ENCODE data around the gene CYFIP1.

Gene CYFIP1

DNA sequence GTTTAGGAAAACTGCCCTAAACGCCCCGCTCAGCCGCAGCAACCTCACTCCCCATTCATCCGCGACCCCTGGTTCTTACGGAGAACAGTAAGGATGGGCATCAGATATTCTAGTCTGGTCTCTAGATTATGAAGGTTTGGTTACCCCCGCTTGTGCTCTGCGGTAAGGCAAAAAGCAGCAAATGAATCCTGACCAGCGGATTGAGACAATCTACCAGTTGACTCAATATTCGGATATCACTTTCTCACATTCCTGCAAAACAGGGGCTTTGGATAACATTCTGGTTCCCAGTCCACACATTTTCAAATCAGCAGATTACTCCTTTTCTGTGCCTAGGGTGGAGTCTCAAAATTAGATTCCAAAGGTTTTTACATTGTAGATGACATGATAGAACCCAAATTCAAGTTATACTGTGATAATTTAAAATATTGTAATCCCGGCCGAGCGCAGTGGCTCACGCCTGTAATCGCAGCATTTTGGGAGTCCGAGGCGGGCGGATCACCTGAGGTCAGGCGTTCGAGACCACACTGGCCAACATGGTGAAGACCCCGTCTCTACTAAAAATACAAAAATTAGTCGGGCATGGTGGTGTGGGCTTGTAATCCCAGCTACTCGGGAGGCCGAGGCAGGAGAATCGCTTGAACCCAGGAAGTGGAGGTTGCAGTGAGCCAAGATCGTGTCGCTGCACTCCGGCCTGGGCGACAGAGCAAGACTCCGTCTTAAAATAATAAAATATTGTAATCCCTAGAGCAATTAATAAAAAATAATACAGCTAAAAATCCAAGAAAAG lies 1.1 kb upstream of the CYFIP1 start:
- H3K4me3 Mint-ChIP-seq, result peak overlapping the region; percentile 66
- no peak overlapping the region for H3K27ac Mint-ChIP-seq
- peaks cover 11% of the 10 kb centered on the region for H3K4me1 Mint-ChIP-seq (ENCODE audit: low read depth)
- H3K9me3 Mint-ChIP-seq, result no peaks in the 10 kb centered on the region
- peaks cover 4% of the 10 kb centered on the region for H3K36me3 Mint-ChIP-seq (ENCODE audit: low read depth)
- no peak for DNase-seq (ENCODE audit: low spot score)
- H3K27me3 Mint-ChIP-seq (ENCODE audit: low read depth), result peaks cover 23% of the 10 kb centered on the region

DNA sequence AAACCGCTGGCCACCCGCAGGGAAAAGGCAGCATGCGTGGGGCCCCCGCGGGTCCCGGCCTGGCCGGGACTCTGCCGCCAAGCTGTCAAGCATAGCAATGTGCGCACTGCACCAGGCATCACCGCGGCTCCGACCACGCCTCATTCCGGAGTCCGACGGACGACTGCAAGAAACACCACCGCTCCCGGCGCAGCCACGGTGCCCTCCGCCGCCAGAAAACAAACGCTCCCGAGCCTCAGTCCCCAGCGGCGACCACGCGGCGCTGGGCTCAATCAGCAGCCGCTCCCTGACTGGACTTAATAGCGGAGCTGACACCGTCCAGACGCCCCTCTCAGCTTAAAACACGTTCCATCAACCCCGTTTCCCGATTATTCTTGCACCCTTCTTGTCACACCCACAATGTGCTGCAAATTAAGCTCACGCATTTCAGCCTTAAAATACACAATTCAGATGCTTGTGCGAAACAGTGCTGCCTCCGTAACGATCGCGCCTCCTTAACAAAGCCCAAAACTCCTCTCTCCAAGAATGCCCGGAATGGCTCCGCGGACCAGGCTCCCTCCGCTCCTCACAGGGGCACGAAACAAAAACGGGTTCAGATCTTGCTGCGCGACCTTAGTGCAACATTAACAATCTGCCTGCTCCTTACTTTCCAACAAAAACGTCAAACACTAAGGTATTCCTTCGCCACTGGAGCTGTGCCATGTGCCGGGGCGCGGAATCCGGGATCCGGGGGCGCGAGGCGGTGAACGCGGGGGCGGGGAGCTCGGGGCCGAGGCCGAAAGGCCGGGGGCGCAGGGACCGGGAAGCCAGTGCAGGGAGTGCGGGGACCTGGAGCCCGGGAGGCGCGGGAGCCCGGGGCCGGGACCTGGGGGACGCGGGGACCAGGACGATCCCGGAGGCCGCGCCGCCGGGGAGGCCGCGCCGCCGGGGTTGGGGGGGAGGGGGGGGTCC lies 655 bp downstream of the CYFIP1 start:
- peak; percentile 39 for DNase-seq (ENCODE audit: low spot score)
- Mint-ChIP-seq H3K27me3 (ENCODE audit: low read depth) (peaks cover 23% of the 10 kb centered on the region), H3K4me1 (ENCODE audit: low read depth) (peaks cover 12% of the 10 kb centered on the region), H3K4me3 (peak overlapping the region; percentile 94), H3K36me3 (ENCODE audit: low read depth) (peaks cover 4% of the 10 kb centered on the region), H3K9me3 (no peaks in the 10 kb centered on the region), H3K27ac (no peak overlapping the region)

DNA sequence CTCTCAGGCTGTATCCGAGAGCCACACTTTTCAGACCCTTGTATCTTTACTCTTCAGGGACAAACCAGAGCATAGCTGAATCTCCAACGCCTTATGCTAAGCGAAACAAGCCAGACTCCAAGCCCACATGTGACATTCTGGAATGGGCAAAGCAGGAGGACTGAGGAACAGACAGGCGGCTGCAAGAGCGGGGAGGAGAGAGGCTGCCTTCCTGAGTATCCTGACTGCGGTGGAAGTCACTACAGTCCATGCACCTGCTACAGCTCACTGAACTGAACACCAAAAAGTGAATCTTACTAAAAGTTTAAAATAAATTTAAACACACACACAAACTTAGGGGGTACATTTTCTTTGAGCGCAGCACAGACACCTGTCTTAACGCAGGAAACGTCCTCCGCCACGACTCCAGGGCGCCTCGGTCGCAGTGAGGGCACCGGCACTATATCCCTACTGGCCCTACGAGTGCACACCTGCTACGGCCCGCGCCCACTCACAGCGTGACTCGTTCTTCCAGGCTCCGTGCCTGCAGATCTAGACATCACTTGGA lies 1.4 kb downstream of the CYFIP1 start:
- Mint-ChIP-seq H3K4me1 (ENCODE audit: low read depth) (peaks cover 12% of the 10 kb centered on the region), H3K27ac (no peak overlapping the region), H3K36me3 (ENCODE audit: low read depth) (peaks cover 4% of the 10 kb centered on the region), H3K27me3 (ENCODE audit: low read depth) (peaks cover 23% of the 10 kb centered on the region), H3K4me3 (peak overlapping the region; percentile 94), H3K9me3 (no peaks in the 10 kb centered on the region)
- no peak for DNase-seq (ENCODE audit: low spot score)

DNA sequence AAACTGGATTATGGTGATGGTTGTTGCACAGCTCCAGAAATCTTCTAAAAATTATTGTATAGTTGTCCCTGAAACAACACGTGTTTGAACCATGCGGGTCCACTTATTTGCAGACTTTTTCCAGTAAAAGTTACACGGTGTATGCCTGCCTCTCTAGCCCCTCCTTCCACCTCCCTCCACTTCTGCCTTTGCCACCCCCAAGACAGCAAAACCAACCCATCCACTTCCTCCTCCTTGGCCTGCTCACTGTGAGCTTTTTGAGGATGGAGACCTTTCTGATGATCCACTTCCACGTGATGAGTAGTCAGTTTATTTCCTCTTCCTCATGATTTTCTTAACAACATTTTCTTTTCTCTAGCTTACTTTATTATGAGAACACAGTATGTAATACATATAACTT lies 5.4 kb downstream of the CYFIP1 start:
- no peak for DNase-seq (ENCODE audit: low spot score)
- Mint-ChIP-seq H3K36me3 (ENCODE audit: low read depth) (peaks cover 3% of the 10 kb centered on the region), H3K4me3 (no peak overlapping the region), H3K27me3 (ENCODE audit: low read depth) (peaks cover 15% of the 10 kb centered on the region), H3K9me3 (no peaks in the 10 kb centered on the region), H3K27ac (no peak overlapping the region), H3K4me1 (ENCODE audit: low read depth) (peaks cover 16% of the 10 kb centered on the region)

DNA sequence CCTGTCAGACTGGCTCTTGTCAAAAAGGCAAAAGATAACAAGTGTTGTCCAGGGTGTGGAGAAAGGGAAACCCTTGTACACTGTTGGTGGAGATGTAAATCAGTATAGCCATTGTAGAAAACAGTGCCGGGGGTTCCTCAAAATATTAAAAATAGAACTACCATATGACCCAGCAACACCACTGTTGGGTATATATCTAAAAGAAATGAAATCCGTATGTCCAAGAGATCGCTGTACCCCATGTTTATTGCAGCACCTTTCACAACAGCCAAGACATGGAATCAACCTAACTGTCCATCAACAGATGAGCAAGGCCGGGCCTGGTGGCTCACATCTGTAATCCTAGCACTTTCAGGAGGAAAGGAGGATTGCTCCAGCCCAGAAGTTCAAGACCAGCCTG lies 6.2 kb downstream of the CYFIP1 start:
- Mint-ChIP-seq H3K36me3 (ENCODE audit: low read depth) (no peaks in the 10 kb centered on the region), H3K9me3 (peaks cover 4% of the 10 kb centered on the region), H3K4me3 (no peak overlapping the region), H3K27ac (no peak overlapping the region), H3K4me1 (ENCODE audit: low read depth) (peaks cover 8% of the 10 kb centered on the region), H3K27me3 (ENCODE audit: low read depth) (peaks cover 7% of the 10 kb centered on the region)
- no peak for DNase-seq (ENCODE audit: low spot score)

DNA sequence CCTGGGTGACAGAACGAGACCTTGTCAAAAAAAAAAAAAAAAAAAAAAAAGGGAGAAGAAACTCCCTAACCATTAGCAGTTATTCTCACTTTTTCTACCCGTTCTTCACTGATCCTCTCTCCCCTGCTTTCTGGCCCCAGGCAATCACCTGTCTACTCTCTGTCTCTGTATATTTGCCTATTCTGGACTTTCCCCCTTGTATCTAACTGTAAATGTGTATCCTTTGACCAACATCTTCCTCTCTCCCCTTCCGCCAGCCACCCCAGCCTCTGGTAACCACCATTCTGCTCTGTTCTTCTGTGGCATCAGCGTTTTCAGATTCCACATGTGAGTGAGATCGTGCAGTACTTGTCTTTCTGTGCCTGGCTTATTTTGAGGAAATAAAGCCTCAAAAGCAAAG lies 6.9 kb downstream of the CYFIP1 start:
- H3K27me3 Mint-ChIP-seq (ENCODE audit: low read depth), result peaks cover under 1% of the 10 kb centered on the region
- no peak overlapping the region for H3K4me3 Mint-ChIP-seq
- no peak for DNase-seq (ENCODE audit: low spot score)
- H3K36me3 Mint-ChIP-seq (ENCODE audit: low read depth), result no peaks in the 10 kb centered on the region
- peaks cover 4% of the 10 kb centered on the region for H3K9me3 Mint-ChIP-seq
- peaks cover 5% of the 10 kb centered on the region for H3K4me1 Mint-ChIP-seq (ENCODE audit: low read depth)
- H3K27ac Mint-ChIP-seq, result no peak overlapping the region

DNA sequence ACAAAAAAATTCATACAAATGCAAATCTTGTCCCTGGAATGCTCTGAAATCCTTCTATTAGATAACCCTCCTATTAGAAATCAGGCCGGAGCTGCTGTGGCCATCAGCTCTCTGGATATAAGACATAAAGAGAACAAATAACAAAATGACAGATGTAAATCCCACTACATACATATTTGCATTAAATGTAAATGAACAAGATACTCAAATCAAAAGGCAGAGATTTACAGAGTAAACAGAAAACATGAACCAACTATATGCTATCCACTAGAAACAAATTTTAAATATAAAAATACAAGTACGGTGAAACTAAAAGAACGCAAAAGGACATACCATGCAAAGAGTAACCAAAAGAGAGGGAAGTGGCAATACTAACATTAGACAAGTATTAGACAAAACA lies 10.7 kb downstream of the CYFIP1 start:
- Mint-ChIP-seq H3K27ac (no peak overlapping the region), H3K4me1 (ENCODE audit: low read depth) (peaks cover 4% of the 10 kb centered on the region), H3K4me3 (no peak overlapping the region), H3K36me3 (ENCODE audit: low read depth) (no peaks in the 10 kb centered on the region), H3K27me3 (ENCODE audit: low read depth) (no peaks in the 10 kb centered on the region), H3K9me3 (peaks cover 4% of the 10 kb centered on the region)
- DNase-seq (ENCODE audit: low spot score), result no peak

DNA sequence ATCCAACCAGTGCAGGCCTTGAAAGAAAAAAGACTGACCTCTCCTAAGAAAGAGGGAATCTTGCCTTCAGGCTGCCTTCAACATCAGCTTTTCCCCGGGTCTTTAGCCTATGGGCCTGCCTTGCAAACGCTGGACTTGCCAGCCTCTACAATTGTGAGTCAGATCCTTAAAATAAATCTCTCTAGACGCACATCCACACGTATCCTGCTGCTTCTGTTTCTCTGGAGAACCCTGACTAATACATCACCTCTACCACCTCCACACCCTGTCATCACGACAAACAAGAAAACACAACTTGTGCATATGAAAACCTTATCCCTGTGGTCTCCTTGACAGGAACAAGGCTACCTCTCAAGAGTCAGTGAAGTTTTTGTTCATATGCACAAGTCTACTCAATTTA lies 11.8 kb downstream of the CYFIP1 start:
- no peak overlapping the region for H3K27ac Mint-ChIP-seq
- no peak overlapping the region for H3K4me3 Mint-ChIP-seq
- no peaks in the 10 kb centered on the region for H3K36me3 Mint-ChIP-seq (ENCODE audit: low read depth)
- H3K9me3 Mint-ChIP-seq, result peaks cover 4% of the 10 kb centered on the region
- peaks cover 1% of the 10 kb centered on the region for H3K4me1 Mint-ChIP-seq (ENCODE audit: low read depth)
- no peaks in the 10 kb centered on the region for H3K27me3 Mint-ChIP-seq (ENCODE audit: low read depth)
- DNase-seq (ENCODE audit: low spot score), result no peak

DNA sequence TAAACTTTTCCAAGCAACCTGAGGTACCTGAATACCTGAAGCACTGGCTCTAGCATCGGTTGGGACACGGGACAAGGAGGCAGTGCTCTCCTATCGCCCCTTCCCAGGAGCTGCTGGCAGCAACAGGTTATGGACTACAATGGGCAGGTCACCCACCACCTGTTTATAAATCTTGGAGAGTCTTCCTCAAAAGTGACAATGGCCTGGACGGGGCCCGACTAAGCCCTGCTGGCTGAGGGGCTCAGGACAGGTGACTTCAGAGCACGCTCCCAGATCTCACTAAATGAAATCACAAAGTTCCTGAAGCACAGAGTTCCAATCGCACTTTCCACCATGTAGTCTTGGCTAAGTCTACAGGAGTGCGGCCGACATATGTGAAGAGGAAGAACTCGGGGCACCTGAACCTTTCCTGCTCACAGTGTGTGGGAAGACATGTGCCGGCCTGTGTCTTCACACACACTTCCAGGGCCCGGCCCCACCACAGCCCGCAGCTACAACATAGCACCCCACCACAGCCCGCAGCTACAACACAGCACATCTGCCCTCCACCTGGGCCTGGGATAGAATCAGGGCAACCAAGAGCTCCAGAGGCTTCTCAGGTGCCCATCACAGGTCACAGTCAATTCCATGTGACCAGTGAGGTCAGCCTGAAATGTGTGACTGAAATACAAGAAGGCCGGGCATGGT lies 12.9 kb downstream of the CYFIP1 start:
- Mint-ChIP-seq H3K9me3 (peaks cover 4% of the 10 kb centered on the region), H3K27me3 (ENCODE audit: low read depth) (no peaks in the 10 kb centered on the region), H3K4me1 (ENCODE audit: low read depth) (no peaks in the 10 kb centered on the region), H3K36me3 (ENCODE audit: low read depth) (no peaks in the 10 kb centered on the region), H3K4me3 (no peak overlapping the region), H3K27ac (no peak overlapping the region)
- no peak for DNase-seq (ENCODE audit: low spot score)

DNA sequence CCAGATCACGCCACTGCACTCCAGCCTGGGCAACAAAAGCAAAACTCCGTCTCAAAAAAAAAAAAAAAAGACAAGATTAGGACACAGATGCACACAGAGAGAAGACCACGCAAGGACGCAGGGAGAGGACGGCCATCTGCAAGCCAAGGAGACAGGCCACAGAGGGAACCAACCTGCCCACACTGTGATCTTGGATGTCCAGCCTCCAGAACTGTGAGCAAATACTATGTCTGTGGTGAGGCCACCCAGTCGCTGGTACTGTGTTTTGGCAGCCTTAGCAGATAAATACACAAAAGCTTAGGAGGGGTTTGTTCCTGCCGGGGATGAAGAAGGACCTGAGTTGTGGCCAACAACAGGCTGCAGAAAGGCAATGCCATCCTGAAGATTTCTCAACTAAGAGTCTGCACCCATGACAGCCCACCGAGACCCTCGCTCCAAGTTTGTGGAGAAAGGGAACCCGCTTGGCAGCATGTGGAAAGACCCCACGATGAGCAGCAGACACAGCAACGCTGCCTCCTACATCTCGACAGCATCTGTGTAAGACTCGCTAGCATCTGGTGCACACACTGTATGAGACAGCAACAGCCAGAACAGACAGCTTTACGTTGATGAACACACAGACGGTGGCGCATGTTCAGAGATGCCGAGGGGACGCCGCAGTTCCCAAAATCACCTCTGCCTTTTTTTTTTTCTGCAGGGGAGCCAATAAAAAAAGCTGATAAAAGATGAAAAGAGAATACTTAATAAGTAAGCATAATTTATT lies 13.7 kb downstream of the CYFIP1 start:
- no peaks in the 10 kb centered on the region for H3K36me3 Mint-ChIP-seq (ENCODE audit: low read depth)
- no peak overlapping the region for H3K4me3 Mint-ChIP-seq
- H3K27ac Mint-ChIP-seq, result no peak overlapping the region
- no peak for DNase-seq (ENCODE audit: low spot score)
- H3K27me3 Mint-ChIP-seq (ENCODE audit: low read depth), result no peaks in the 10 kb centered on the region
- H3K4me1 Mint-ChIP-seq (ENCODE audit: low read depth), result no peaks in the 10 kb centered on the region
- H3K9me3 Mint-ChIP-seq, result peaks cover 4% of the 10 kb centered on the region

DNA sequence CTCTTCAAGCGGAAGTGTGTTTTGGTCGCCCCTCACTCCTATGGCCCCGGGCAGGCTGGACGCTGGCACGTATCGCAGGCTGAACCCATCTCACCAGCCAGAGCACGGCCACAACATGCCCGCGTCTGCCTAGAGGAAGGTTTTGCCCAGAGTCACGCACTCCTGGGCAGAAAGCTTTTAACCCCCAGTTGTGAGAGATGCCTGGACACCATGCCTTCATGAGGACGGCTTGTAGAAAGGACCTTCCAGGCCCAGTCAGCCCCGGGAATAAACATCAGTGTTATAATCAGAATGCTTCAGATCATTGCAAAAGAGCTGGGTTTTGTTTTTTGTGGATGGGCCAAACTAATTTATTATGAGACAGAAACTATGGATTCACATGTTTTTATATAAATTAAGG lies 16.5 kb downstream of the CYFIP1 start:
- no peak for DNase-seq (ENCODE audit: low spot score)
- Mint-ChIP-seq H3K36me3 (ENCODE audit: low read depth) (no peaks in the 10 kb centered on the region), H3K4me1 (ENCODE audit: low read depth) (no peaks in the 10 kb centered on the region), H3K27me3 (ENCODE audit: low read depth) (no peaks in the 10 kb centered on the region), H3K4me3 (no peak overlapping the region), H3K27ac (no peak overlapping the region), H3K9me3 (no peaks in the 10 kb centered on the region)

DNA sequence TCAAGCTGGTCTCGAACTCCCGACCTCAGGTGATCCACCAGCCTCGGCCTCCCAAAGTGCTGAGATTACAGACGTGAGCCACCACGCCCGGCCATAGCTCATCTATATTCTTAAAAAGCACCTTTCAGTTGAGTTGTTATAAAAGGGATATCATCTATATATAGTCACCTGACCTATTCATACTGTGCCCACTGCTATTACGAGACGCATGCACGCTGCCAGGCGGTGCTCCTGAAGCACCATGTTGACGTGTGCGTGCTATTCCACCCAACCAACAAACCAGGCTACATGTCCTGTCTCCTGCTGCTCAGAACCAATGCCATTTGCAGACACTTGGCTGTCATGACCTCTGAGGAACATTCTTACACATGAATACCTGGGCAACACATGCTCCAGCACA lies 17.6 kb downstream of the CYFIP1 start:
- Mint-ChIP-seq H3K27me3 (ENCODE audit: low read depth) (no peaks in the 10 kb centered on the region), H3K4me3 (no peak overlapping the region), H3K9me3 (no peaks in the 10 kb centered on the region)

DNA sequence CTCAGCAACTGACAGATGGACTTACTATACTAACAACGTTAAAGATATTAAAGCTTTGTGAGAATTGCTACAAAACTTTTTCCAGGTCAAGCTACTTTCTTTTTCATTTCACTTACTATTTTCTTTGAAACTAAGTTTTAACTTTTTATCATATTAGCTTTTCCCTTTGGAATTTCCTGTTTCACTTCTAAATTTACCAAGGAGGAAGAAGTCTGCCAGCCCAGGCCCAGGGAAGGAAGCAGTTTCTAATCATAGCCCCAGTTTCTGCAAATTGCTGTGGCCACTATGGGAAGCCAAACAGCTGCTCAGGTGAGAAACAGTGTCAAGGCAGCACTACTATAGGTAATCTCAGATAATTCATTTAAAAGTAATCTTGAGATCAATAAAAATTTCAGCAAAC lies 18.4 kb downstream of the CYFIP1 start:
- no peak for DNase-seq (ENCODE audit: low spot score)
- Mint-ChIP-seq H3K36me3 (ENCODE audit: low read depth) (no peaks in the 10 kb centered on the region), H3K4me3 (no peak overlapping the region), H3K27ac (no peak overlapping the region), H3K9me3 (no peaks in the 10 kb centered on the region), H3K27me3 (ENCODE audit: low read depth) (no peaks in the 10 kb centered on the region), H3K4me1 (ENCODE audit: low read depth) (no peaks in the 10 kb centered on the region)

More for the DNA sequence above, 17.6 kb downstream of the CYFIP1 start:
- H3K4me1 Mint-ChIP-seq (ENCODE audit: low read depth), result no peaks in the 10 kb centered on the region
- no peak for DNase-seq (ENCODE audit: low spot score)
- no peaks in the 10 kb centered on the region for H3K36me3 Mint-ChIP-seq (ENCODE audit: low read depth)
- no peak overlapping the region for H3K27ac Mint-ChIP-seq

Measured in T-helper 2 cell treated with Interferon-gamma antibody and Interleukin-4, amounts not matched to agents 5 μg/mL and 100 μg/mL, for 36 hours (primary cell).